ENCODE data around the gene ZNF385B. TPM values are rescaled to one million over a fixed set of nuclear protein-coding genes. Genes with fewer than 3 reads are reported as not detected.
"Not testable (repeated sequence)": the region's sequence is repeated elsewhere in the genome, so short reads cannot be mapped to it uniquely, and the experiment has no call there.

ZNF385B gene
- polyA plus RNA-seq, 3 donors from 2014 or later, result not detected

DNA sequence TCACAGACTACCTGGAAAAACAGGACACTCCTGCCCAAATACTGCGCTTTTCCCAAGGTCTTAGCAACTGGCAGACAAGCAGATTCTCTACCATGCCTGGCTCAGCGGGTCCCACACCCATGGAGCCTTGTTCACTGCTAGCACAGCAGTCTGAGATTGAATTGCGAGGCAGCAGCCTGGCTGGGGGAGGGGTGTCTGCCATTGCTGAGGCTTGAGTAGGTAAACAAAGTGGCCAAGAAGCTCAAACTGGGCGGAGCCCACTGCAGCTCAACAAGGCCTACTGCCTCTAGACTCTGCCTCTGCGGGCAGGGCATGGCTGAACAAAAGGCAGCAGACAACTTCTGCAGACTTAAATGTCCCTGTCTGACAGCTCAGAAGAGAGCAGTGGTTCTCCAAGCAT lies 231.6 kb downstream of the ZNF385B start:
- H3K4me3 Mint-ChIP-seq; H3K27me3 Mint-ChIP-seq (ENCODE audit: low read depth in 3 of 3); H3K36me3 Mint-ChIP-seq; H3K27ac Mint-ChIP-seq; H3K4me1 Mint-ChIP-seq; DNase-seq: not testable (repeated sequence)
- H3K9me3 Mint-ChIP-seq, result peaks cover 0 to 18% (median 6%) of the 10 kb centered on the region in 6 donors

DNA sequence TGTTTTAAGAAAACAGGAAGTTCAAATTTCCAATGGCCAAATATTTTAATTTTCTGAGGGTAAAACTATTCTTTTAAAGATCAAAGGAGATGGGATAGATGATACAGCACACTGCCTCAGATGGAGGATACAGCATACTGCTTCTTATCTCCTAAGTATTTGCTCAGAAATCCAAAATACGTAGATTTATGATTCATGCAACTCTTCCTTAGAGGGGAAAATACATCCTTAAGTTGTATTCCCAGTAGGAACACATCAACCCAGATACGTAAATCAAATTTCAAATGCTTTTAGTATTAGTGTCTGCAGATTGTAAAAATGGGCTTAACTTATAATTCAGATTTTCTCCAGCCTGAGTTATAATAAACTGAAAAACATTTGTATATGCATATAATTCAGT lies 235.2 kb downstream of the ZNF385B start:
- no peaks in the 10 kb centered on the region for H3K36me3 Mint-ChIP-seq
- no peak for DNase-seq
- no peak overlapping the region for H3K4me3 Mint-ChIP-seq
- peaks cover 0 to 1% (median 0%) of the 10 kb centered on the region in 3 donors for H3K27me3 Mint-ChIP-seq (ENCODE audit: low read depth in 3 of 3)
- peaks cover 0 to 6% (median 4%) of the 10 kb centered on the region in 6 donors for H3K9me3 Mint-ChIP-seq
- no peaks in the 10 kb centered on the region for H3K4me1 Mint-ChIP-seq
- no peak overlapping the region for H3K27ac Mint-ChIP-seq

- Mint-ChIP-seq H3K36me3 (no peaks in the 10 kb centered on the region), H3K27me3 (ENCODE audit: low read depth in 3 of 3) (peaks cover 0 to 1% (median 0%) of the 10 kb centered on the region in 3 donors), H3K27ac (no peak overlapping the region), H3K9me3 (peaks cover 0 to 11% (median 4%) of the 10 kb centered on the region in 6 donors), H3K4me3 (no peak overlapping the region), H3K4me1 (no peaks in the 10 kb centered on the region)
- DNase-seq, result no peak
Measured at GRCh38 chr2:179622635-179623300, 238.6 kb downstream of the ZNF385B start.

DNA sequence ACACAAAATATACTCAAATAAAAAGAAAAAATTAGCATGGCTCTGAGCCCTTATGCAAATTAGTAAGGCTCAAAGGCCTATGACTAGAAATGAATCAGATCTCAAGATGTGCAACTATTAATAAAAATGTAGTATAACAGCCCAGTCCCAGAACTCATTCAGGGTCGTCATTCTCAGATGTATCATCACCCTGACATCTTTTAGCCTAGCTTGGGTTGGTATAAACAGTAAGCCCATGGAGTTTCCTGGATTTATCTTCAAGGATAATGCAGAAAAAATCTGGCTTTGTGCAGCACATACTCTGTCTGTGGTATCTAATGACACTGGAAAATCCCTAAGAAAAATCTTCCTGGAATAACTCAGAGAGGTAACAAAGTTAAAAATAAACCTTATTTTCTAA lies 239.3 kb downstream of the ZNF385B start:
- no peak overlapping the region for H3K27ac Mint-ChIP-seq
- H3K36me3 Mint-ChIP-seq, result no peaks in the 10 kb centered on the region
- H3K9me3 Mint-ChIP-seq, result peaks cover 0 to 11% (median 4%) of the 10 kb centered on the region in 6 donors
- H3K27me3 Mint-ChIP-seq (ENCODE audit: low read depth in 3 of 3), result peaks cover 0 to 1% (median 0%) of the 10 kb centered on the region in 3 donors
- no peak overlapping the region for H3K4me3 Mint-ChIP-seq
- no peaks in the 10 kb centered on the region for H3K4me1 Mint-ChIP-seq
- DNase-seq, result no peak

GRCh38 chr2:179619947-179620467 lies 241.4 kb downstream of the ZNF385B start:
- Mint-ChIP-seq H3K27me3 (ENCODE audit: low read depth in 3 of 3) (peaks cover 0 to 1% (median 0%) of the 10 kb centered on the region in 3 donors), H3K4me1 (no peaks in the 10 kb centered on the region), H3K9me3 (peaks cover 0 to 11% (median 4%) of the 10 kb centered on the region in 6 donors), H3K27ac (no peak overlapping the region), H3K36me3 (no peaks in the 10 kb centered on the region), H3K4me3 (no peak overlapping the region)
- no peak for DNase-seq

DNA sequence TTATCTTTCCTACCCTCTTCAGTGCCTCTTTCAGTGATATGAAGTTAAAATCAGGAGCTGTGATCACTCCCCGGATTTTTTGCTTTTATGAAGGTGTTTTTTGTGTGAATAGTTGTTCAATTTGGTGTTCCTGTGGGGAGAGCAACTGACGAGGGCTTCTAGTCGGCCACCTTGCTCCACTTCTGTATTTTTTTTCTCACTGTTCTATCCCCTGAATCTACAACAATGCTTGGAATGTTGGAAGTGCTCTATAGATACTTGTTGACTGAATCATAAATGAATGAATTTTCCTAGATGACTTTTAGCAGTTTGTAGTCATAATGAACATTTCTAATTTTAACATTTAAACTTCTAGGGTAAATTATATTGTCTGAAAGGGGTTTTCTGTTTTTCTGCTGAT lies 247.3 kb downstream of the ZNF385B start:
- no peaks in the 10 kb centered on the region for H3K36me3 Mint-ChIP-seq
- DNase-seq, result no peak
- H3K27me3 Mint-ChIP-seq (ENCODE audit: low read depth in 3 of 3), result peaks cover 0 to 4% (median 1%) of the 10 kb centered on the region in 3 donors
- H3K27ac Mint-ChIP-seq, result no peak overlapping the region
- H3K9me3 Mint-ChIP-seq, result peaks cover 0 to 22% (median 2%) of the 10 kb centered on the region in 6 donors
- no peak overlapping the region for H3K4me3 Mint-ChIP-seq
- H3K4me1 Mint-ChIP-seq, result no peaks in the 10 kb centered on the region

- H3K27ac Mint-ChIP-seq, result no peak overlapping the region
- H3K4me3 Mint-ChIP-seq, result no peak overlapping the region
- no peaks in the 10 kb centered on the region for H3K4me1 Mint-ChIP-seq
- H3K36me3 Mint-ChIP-seq, result no peaks in the 10 kb centered on the region
- H3K27me3 Mint-ChIP-seq (ENCODE audit: low read depth in 3 of 3), result peaks cover 0 to 4% (median 1%) of the 10 kb centered on the region in 3 donors
- DNase-seq, result no peak
- H3K9me3 Mint-ChIP-seq, result peaks cover 0 to 22% (median 2%) of the 10 kb centered on the region in 6 donors
Measured at GRCh38 chr2:179613701-179614100, 247.7 kb downstream of the ZNF385B start.

DNA sequence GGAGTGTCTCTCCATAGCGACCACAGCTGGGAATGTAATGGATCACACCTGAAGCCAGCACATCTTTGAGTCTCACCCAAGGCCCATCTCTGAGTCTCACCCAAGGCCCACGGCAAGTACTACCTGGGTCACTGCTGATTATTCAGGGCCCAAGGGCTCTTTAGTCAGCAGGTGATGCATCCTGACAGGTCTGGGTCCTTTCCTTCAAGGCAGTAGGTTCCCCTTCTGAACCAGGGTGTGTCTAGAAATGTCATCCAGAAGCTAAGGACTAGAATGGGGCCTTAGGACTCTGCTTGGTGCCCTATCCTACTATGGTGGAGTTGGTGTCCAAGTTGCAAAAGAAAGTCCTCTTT lies 248.1 kb downstream of the ZNF385B start:
- Mint-ChIP-seq H3K27ac (no peak overlapping the region), H3K9me3 (peaks cover 0 to 22% (median 4%) of the 10 kb centered on the region in 6 donors), H3K4me1 (no peaks in the 10 kb centered on the region), H3K27me3 (ENCODE audit: low read depth in 3 of 3) (peaks cover 0 to 4% (median 1%) of the 10 kb centered on the region in 3 donors), H3K4me3 (no peak overlapping the region), H3K36me3 (no peaks in the 10 kb centered on the region)
- DNase-seq, result no peak

GRCh38 chr2:179612591-179613298 lies 248.7 kb downstream of the ZNF385B start:
- Mint-ChIP-seq H3K27me3 (ENCODE audit: low read depth in 3 of 3) (peaks cover 0 to 4% (median 1%) of the 10 kb centered on the region in 3 donors), H3K4me1 (no peaks in the 10 kb centered on the region), H3K9me3 (peaks cover 0 to 24% (median 4%) of the 10 kb centered on the region in 6 donors), H3K27ac (no peak overlapping the region), H3K4me3 (no peak overlapping the region), H3K36me3 (no peaks in the 10 kb centered on the region)
- DNase-seq, result no peak

- Mint-ChIP-seq H3K27me3 (ENCODE audit: low read depth in 3 of 3) (peaks cover 0 to 4% (median 1%) of the 10 kb centered on the region in 3 donors), H3K9me3 (peaks cover 0 to 24% (median 5%) of the 10 kb centered on the region in 6 donors), H3K4me1 (no peaks in the 10 kb centered on the region), H3K27ac (no peak overlapping the region), H3K36me3 (no peaks in the 10 kb centered on the region), H3K4me3 (no peak overlapping the region)
- no peak for DNase-seq
Measured at GRCh38 chr2:179612108-179612507, 249.3 kb downstream of the ZNF385B start.

DNA sequence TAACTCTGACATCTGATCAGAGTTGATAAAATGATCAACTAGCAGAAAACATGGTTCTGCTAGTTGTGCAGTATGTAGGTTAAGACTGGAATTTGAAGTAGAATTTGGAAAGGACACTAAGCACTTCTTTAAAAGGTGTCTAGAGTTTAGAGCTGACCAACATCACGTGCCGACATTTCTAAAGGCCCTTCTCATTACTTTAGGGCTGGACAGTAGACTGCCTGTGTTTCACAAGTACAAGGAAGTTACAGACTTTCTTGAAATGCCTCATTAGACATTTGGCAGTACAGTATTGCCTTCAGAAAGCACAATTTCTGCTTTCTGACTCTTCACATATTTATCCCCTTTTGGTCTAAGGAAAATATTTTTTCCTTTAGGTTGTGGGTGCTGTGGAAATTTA lies 255.3 kb downstream of the ZNF385B start:
- Mint-ChIP-seq H3K4me3 (no peak overlapping the region), H3K27me3 (ENCODE audit: low read depth in 3 of 3) (peaks cover 0 to 4% (median 0%) of the 10 kb centered on the region in 3 donors)

DNA sequence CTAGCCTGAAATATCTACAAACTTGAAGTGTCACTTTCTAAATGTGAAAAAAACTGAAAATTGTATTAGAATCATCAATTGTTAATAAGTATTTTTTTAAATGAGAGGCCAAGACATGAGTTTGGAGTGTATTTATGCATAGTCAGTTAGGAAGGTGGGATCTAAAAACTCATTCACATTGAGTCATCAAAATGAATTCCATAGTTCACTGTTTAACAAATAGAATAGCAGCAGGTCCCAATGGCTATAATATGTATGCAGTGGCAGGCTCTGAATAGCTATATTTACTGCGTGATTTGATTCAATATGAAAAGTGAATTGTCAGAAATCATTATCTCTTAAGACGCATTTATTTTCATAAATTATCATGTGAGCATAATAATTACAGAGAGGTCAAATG lies 256.1 kb downstream of the ZNF385B start:
- Mint-ChIP-seq H3K4me1 (no peaks in the 10 kb centered on the region), H3K36me3 (no peaks in the 10 kb centered on the region), H3K27me3 (ENCODE audit: low read depth in 3 of 3) (no peaks in the 10 kb centered on the region), H3K4me3 (no peak overlapping the region), H3K27ac (no peak overlapping the region), H3K9me3 (peaks cover 0 to 7% (median 0%) of the 10 kb centered on the region in 6 donors)
- DNase-seq, result no peak

More for the DNA sequence above, 255.3 kb downstream of the ZNF385B start:
- no peak overlapping the region for H3K27ac Mint-ChIP-seq
- DNase-seq, result no peak
- no peaks in the 10 kb centered on the region for H3K36me3 Mint-ChIP-seq
- no peaks in the 10 kb centered on the region for H3K4me1 Mint-ChIP-seq
- H3K9me3 Mint-ChIP-seq, result peaks cover 0 to 7% (median 3%) of the 10 kb centered on the region in 6 donors

DNA sequence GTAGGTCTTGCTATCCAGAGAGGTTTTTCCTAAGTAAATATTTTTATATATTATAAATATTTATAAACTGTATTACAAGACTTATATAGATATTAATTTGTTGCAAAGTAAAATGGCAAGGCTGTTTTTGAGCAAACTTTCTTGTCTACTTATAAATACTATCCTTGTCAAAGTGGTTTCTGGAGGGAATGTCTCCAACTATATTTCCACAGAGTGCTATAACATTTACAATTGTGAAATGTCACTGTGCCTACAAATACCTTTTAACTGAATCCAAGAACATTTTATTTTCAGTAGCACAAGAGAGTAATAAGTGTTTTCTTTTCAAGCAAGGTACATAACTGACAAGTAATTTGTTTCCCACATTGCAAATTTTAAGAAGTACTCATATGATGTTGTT lies 256.8 kb downstream of the ZNF385B start:
- H3K27ac Mint-ChIP-seq, result no peak overlapping the region

DNA sequence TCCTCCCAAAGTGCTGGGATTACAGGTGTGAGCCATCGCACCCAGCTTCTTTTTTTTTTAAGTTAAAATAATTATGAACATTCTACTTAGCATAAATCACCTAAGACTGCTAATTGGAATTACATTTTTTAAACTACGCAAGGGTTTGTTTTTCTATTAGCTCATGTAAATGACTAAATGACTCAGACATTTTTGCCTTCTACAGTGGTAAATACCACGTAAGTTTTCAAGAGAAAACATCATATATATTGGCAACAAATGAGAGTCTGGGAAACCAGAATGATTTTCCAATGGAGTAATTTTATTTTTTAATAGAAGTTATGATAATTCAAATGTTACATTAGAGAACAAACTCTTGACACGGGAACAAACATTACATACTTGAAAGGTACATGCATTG lies 259.0 kb downstream of the ZNF385B start:
- Mint-ChIP-seq H3K27me3 (ENCODE audit: low read depth in 3 of 3) (no peaks in the 10 kb centered on the region), H3K9me3 (peaks cover 0 to 2% (median 0%) of the 10 kb centered on the region in 6 donors), H3K4me1 (no peaks in the 10 kb centered on the region), H3K4me3 (no peak overlapping the region), H3K27ac (no peak overlapping the region), H3K36me3 (no peaks in the 10 kb centered on the region)
- DNase-seq, result no peak

More for the DNA sequence above, 256.8 kb downstream of the ZNF385B start:
- Mint-ChIP-seq H3K4me3 (no peak overlapping the region), H3K36me3 (no peaks in the 10 kb centered on the region), H3K4me1 (no peaks in the 10 kb centered on the region), H3K9me3 (peaks cover 0 to 6% (median 0%) of the 10 kb centered on the region in 6 donors), H3K27me3 (ENCODE audit: low read depth in 3 of 3) (no peaks in the 10 kb centered on the region)
- DNase-seq, result no peak

Data from immature natural killer cell (primary cell).